Activated effector memory CD4-positive, alpha-beta T cell treated with anti-CD3 and anti-CD28 coated beads, Interleukin-2, amount 50 U/mL, for 16 hours (primary cell): ENCODE data around the gene ZNF396.

Experiments
- DNase-seq: peaks from one replicate; pipeline ENCODE4 v3.0.0-alpha.2; 2020

Gene ZNF396

DNA sequence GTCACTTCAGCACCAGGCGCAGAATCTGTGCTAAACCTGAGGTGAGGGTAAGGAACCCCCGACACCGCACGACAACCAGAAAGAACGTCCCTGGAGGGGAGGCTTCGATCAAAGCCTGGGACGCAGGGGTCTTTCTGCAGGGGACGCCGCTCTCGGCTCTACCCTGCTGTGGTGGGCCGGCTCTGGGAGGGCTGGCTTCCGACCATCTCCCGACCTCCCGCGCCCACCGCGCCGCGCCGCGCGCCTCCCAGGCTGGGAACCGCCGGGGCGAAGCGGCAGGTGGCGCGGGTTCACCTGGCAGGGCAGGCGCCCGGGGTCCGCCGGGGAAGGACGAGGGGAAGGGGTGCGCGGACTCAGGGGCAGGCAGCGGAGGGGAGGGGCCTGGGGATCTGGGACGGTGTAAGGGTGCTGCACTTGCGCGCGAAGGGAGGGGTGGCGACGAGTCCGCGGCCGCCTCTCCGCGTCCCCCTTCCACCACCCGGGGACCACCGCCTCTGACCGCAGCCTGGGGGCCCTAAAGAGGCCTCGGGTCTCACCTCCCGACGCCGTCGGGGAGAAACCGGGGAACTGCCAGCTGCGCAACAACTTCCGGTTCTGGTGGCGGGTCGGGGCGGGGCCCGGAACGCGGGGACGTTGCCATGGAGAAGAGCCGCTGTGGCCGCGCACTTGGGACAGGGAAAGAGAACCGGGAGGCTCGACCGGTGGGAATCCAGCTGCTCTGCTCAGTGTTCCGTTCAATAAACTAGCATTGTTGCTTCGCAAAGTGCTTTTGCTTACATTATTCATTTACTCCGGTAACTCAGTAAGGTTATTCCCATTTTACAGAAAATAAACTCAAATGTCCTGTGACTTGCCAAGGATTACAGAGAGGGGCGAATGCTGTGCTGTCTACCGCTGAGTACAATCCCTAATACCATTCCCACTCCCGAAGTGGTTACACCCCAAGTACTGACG lies at the start of gene ZNF396:
TSS of gene ZNF396 (minus strand) at position 596 of the 954 bp plus-strand sequence. CDS start 3,045 bp downstream, outside the sequence.
- DNase-seq: peak; percentile 89

DNA sequence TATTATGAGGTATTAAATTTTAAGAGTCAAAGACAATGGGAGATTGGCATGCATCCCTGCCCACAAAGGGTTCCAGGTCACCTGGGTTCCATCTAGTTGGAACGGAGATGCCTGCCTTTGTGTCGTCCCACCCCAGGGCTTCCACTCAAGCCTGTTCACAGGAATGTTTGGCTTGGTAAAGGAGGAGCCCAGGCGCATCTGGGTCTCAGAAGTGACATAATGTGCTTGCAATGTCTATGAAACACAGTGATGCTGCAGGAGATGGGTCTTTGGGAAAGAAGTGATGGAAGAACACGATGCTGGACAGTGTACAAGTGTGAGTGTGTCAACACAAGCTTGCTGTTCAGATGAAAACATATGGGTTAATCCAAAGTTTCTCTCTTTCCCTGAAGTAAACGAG lies 49.6 kb upstream of the ZNF396 start:
- DNase-seq: no peak

- DNase-seq: no peak
These were observed 47.2 kb upstream of the ZNF396 start for GRCh38 chr18:35424356-35424755.

GRCh38 chr18:35422237-35422636 lies 45.1 kb upstream of the ZNF396 start:
- no peak for DNase-seq

GRCh38 chr18:35418610-35419009 lies 41.5 kb upstream of the ZNF396 start:
- no peak for DNase-seq

DNA sequence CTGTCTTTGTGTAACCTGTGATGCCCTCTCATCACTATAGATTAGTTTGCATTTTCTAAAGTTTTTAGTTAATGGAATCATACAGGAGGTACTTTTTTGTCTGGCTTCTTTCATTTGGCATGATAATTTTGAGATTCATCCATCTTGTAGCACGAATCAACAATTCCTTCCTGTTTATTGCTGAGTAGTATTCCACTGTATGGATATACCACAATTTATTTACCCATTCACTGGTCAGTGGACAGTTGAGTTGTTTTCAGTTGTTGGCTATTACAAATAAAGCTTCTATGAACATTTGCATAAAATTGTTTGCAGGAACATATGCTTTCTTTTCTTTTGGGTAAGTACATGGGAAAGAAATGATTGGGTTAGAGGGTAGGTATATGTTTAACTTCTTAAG lies 40.1 kb upstream of the ZNF396 start:
- no peak for DNase-seq

- DNase-seq: no peak
These were observed 38.5 kb upstream of the ZNF396 start for GRCh38 chr18:35415511-35416073.

DNA sequence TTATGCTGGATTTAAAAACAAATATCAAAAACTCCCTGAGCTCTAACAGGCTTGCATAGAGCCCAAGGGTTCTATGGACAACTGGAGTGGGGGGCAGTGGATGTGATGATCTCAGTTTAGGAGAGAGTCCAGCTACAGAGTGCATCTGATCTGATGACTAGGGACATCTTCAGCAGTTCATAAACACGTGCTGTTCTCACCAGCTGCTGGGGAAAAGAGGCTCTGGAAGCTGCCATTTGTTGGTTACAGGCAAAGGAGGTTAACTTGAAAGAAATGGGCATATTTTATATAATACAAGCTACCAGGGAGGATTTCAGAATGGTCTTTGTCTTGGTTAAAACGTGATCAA lies 36.0 kb upstream of the ZNF396 start:
- no peak for DNase-seq

DNA sequence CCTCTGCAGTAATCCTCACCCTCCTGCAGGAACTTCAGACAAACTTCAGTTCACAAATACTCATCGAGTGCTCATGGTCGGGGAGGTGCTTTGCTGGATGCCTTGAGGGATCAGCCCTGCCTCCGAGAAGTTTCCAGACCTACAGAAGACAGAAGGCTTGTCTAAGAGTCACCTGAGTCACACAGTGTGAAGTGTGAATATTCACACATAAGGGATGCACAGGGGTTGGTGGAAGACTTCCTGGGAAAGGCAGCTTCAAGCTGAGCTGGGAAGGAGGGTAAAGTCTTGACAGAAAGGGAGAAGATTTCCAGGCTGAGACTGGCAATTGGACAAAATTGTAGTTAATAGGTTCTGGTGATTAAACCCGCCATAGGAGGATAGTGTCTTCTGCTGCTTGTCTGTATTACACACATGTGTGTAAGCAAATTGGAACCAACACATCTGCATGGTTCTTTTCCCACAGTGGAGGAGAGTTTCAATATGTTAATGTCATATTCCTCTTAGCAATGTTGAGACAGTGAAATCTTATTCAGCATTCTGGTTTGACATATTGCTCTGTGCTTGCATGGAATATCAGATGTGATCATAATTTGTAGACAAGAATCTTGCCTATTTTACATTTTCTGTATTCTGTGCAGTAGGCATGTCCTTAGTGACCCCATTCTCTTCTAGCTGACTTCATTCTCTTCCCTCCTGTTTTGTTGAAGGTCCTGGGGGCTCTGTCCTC lies 34.7 kb upstream of the ZNF396 start:
- DNase-seq: no peak

GRCh38 chr18:35410561-35410960 lies 33.4 kb upstream of the ZNF396 start:
- DNase-seq: no peak

DNA sequence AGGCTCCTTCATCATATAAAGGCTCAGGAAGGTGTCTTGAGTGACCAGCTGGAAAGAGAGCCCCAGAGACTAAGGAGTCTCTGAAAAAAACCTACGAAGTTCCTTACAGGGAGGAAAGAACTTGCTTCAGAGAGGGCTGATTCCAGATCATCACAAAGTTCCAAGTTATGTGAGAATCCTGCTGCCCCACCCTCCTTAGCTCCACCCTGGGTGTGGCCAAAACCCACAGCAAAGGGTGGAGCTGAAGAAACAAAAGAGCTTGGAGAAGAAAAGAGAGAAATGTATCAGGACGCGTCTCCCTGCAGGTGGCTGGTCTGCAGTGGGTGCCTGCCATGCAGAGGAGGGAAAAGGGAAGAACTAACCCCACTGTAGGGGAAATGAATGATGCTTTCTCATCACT lies 32.8 kb upstream of the ZNF396 start:
- no peak for DNase-seq

GRCh38 chr18:35408843-35409261 lies 31.7 kb upstream of the ZNF396 start:
- DNase-seq: no peak

- DNase-seq: no peak
These were observed 30.8 kb upstream of the ZNF396 start for GRCh38 chr18:35407871-35408481.

GRCh38 chr18:35406666-35407065 lies 29.5 kb upstream of the ZNF396 start:
- DNase-seq: no peak

- no peak for DNase-seq
These were observed 20.8 kb upstream of the ZNF396 start for GRCh38 chr18:35397976-35398375.

DNA sequence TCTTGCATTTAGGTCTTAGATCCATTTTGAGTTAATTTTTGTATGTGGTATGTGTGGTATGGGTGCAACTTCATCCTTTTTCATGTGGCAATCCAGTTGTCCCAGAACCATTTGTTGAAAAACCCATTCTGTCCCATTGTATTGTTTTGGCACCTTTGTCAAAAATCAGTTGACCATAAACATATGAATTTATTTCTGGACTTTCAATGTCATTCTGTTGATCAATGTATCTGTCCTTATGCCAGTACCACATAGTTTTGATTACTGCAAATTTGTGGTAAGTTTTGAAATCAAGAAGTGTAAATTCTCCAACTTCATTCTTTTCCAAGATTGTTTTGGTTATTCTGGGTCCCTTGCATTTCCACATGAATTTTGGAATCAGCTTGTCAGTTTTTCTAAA lies 16.6 kb upstream of the ZNF396 start:
- no peak for DNase-seq

DNA sequence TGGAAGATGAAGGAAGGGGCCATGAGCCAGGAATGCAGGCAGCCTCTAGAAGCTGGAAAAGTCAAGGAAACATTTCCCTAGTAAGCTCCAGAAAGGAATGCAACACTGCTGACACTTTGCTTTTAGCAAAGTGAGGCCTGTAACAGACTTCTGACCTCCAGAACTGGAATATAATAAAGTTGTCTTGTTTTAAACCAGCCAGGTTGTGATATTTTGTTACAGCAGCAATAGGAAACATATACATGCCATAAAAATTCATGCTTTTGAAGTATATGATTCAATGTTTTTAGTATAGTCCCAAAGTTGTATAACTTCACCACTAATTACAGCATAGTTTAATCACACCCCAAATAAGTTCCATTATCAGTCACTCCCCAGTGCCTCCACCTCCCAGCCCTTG lies 15.2 kb upstream of the ZNF396 start:
- no peak for DNase-seq

DNA sequence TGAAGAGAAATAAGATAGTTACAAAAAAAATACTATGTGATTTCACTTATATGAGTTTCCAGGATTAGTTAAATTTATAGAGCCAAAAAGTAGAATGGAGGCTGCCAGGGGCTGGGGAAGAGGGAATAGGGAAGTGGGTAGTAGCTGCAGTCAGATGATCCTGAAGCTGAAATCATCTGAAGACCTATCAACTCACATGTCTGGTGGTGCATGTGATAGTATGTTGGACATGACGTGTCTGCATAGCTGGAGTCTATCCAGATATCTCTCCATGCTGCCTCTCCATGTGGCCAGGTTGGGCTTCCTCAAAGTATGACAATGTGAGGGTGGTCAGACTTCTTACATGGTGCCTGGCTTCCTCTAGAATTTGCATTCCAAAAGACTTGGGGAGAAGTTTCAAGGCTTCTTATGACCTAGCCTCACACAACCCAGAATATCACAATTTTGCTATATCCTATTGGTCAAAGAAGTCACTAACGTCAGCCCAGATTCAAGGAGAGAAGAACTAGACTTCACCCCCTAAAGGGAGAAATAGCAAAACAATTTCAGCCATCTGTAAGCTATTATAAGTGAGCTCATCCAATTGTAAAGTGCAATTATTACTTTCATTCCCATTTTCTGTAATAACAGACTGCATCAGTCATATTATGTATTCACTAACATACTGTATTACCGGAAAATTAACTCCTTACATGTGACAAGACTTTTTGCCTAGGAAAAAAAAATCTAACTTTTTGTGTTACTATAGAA lies 14.0 kb upstream of the ZNF396 start:
- no peak for DNase-seq

DNA sequence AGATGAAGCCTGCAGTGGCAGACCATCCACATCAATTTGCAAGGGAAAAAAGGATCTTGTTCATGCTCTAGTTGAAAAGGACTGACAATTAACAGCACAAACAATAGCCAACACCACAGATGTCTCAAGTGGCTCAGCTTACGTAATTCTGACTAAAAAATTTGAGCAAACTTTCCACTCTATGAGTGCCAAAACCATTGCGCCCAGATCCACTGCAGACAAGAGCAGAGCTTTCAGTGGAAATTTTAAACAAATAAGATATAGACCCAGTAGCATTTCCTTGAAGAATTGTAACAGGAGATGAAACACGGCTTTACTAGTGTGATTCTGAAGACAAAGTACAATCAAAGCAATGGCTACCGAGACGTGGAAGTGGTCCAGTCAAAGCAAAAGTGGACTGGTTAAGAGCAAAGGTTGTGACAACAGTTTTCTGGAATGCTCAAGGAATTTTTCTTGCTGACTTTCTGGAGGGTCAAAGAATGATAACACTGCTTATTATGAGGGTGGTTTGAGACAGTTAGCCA lies 12.0 kb upstream of the ZNF396 start:
- no peak for DNase-seq

DNA sequence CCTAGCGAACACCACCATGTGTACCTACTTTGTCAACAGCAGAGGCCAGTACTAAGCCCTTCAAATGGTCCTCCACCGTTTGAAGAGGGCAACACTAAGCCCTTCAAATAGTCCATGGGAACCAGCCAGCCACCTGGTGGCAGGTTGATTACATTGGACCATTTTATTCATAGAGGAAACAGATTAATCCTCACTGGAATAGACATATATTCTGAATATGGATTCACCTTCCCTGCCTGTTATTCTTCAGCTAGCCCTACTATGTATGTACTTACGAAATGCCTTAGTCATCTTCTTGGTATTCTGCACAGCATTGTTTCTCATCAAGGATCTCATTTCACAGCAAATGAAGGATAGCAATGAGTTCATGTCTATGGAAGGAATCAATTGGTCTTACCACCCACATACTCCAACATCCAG lies 10.0 kb upstream of the ZNF396 start:
- no peak for DNase-seq

DNA sequence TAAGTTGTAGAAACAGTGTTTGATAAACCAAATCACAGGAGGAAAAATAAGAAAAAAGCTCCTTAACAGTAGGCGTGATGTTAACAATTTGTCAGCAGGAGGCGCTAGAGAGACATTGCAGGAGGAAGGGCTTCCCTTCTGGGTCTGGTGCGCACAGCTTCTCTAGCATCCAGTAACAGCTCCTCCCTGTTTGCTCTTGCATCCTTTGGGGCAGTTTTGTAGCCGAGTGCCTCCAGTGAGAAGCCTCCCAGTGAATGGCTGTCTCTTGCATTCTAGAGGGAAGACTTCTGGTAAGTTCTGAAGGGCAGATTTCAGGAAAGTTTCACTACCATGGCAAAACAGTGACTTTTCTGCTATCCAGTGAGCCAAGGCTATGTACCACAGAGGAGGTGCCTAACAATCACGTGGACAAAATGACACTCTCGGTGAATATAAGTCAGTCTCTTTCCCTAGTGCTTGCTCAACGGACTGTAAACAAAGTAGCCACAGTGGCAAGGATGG lies 9.5 kb upstream of the ZNF396 start:
- peak; percentile 81 for DNase-seq

- DNase-seq: no peak
These were observed 6.0 kb upstream of the ZNF396 start for GRCh38 chr18:35383136-35383535.
